ENCODE data around the gene F12.

Gene F12

DNA sequence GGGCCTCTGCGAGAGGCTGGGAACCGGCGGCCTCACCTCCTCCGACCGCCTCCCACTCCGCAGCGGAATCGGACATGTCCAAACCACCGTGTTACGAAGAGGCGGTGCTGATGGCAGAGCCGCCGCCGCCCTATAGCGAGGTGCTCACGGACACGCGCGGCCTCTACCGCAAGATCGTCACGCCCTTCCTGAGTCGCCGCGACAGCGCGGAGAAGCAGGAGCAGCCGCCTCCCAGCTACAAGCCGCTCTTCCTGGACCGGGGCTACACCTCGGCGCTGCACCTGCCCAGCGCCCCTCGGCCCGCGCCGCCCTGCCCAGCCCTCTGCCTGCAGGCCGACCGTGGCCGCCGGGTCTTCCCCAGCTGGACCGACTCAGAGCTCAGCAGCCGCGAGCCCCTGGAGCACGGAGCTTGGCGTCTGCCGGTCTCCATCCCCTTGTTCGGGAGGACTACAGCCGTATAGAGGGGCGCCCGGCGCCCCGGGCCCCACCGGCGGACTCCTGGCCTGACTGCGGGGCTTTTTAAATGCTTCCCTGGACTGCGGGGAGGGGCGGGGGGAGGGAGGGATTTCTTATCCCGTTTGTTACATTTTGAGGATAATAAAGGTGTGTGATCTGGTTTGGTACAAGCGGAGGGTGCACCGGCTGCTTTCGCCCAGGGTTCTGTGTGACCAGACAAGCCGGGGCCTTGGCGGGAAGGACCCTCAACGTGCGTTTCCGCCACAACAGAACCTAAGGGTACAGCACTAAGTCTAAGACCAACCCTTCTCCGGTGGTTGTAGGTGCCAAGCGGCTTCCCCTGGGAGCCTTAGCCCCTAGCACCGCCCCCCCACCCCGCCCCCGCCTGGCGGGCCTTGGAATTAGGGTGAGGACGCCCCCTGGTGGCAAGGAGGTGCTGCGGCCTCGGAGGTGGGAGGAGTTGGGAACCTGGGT is 46.6 kb upstream of the F12 start:
- peaks cover 20% of the 10 kb centered on the region for H3K36me3 ChIP-seq
- peak; percentile 89 for DNase-seq
- peak overlapping the region; percentile 80 for H3K27ac ChIP-seq
- no peaks in the 10 kb centered on the region for H3K9me3 ChIP-seq (ENCODE audit: severe bottlenecking)
- TF ChIP-seq, protein P1, sequence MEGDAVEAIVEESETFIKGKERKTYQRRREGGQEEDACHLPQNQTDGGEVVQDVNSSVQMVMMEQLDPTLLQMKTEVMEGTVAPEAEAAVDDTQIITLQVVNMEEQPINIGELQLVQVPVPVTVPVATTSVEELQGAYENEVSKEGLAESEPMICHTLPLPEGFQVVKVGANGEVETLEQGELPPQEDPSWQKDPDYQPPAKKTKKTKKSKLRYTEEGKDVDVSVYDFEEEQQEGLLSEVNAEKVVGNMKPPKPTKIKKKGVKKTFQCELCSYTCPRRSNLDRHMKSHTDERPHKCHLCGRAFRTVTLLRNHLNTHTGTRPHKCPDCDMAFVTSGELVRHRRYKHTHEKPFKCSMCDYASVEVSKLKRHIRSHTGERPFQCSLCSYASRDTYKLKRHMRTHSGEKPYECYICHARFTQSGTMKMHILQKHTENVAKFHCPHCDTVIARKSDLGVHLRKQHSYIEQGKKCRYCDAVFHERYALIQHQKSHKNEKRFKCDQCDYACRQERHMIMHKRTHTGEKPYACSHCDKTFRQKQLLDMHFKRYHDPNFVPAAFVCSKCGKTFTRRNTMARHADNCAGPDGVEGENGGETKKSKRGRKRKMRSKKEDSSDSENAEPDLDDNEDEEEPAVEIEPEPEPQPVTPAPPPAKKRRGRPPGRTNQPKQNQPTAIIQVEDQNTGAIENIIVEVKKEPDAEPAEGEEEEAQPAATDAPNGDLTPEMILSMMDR (IDR thresholded peaks at IDR 0.05; ENCODE audit: low read depth, low read length) = peak; percentile 68
- H3K4me3 ChIP-seq (ENCODE audit: low read depth, low read length) = peak overlapping the region; percentile 52
- no peaks in the 10 kb centered on the region for H3K27me3 ChIP-seq (ENCODE audit: insufficient read depth, low read depth, severe bottlenecking)

DNA sequence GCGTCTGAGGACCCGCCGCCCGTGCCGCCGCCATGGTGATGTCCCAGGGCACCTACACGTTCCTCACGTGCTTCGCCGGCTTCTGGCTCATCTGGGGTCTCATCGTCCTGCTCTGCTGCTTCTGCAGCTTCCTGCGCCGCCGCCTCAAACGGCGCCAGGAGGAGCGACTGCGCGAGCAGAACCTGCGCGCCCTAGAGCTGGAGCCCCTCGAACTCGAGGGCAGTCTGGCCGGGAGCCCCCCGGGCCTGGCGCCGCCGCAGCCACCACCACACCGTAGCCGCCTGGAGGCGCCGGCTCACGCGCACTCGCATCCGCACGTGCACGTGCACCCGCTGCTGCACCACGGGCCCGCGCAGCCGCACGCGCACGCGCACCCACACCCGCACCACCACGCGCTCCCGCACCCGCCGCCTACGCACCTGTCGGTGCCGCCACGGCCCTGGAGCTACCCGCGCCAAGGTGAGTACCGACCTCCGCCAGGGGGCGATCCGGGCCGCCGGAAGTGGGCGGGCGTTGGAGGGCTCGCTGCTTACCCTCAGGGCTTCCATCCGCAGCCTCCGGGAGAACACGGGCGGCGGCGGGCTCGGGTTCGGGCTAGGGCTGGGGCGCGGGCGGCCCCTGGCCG is 45.8 kb upstream of the F12 start:
- Histone ChIP-seq H3K27ac (peak overlapping the region; percentile 80), H3K36me3 (peaks cover 20% of the 10 kb centered on the region), H3K27me3 (ENCODE audit: insufficient read depth, low read depth, severe bottlenecking) (no peaks in the 10 kb centered on the region), H3K4me3 (ENCODE audit: low read depth, low read length) (peak overlapping the region; percentile 52), H3K9me3 (ENCODE audit: severe bottlenecking) (no peaks in the 10 kb centered on the region)
- TF ChIP-seq, protein P1 (IDR thresholded peaks at IDR 0.05; ENCODE audit: low read depth, low read length) = peak; percentile 56
- DNase-seq = peak; percentile 81

DNA sequence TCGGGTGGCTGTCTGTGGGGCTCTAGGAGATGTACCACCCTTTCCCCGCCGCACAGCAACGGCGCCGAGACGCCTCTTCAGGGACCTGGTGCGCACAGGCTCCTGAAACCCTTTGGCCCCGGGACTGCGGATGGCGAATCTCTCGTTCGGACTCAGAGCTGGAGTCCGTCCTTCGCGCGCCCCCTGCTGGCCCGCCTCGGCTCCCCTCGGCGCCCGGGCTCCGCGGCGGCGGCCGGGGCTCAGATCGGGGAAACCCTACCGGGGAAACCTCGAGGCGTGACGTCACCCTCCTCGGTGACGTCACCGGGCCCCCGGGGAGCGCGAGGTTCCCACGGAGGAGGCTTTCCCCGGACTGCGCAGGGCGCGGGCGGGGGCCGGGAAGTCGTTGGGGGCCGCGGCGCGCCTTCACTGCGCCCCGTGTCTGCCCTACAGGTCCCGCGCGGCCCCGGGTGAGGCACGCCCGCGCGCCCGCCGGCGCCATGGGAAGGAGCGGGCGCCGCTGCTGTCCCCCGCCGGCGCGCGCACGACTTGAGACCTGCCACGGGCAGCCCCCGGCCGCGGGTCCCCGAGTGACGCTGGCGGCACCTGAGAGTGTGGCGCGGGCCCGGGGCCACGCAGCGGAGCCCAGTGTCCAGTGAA is 45.2 kb upstream of the F12 start:
- peak; percentile 83 for DNase-seq
- H3K27me3 ChIP-seq (ENCODE audit: insufficient read depth, low read depth, severe bottlenecking) = no peaks in the 10 kb centered on the region
- TF ChIP-seq, protein P1 (IDR thresholded peaks at IDR 0.05; ENCODE audit: low read depth, low read length) = peak; percentile 71
- no peaks in the 10 kb centered on the region for H3K9me3 ChIP-seq (ENCODE audit: severe bottlenecking)
- H3K36me3 ChIP-seq = peaks cover 20% of the 10 kb centered on the region
- H3K4me3 ChIP-seq (ENCODE audit: low read depth, low read length) = peak overlapping the region; percentile 52
- H3K27ac ChIP-seq = peak overlapping the region; percentile 80

DNA sequence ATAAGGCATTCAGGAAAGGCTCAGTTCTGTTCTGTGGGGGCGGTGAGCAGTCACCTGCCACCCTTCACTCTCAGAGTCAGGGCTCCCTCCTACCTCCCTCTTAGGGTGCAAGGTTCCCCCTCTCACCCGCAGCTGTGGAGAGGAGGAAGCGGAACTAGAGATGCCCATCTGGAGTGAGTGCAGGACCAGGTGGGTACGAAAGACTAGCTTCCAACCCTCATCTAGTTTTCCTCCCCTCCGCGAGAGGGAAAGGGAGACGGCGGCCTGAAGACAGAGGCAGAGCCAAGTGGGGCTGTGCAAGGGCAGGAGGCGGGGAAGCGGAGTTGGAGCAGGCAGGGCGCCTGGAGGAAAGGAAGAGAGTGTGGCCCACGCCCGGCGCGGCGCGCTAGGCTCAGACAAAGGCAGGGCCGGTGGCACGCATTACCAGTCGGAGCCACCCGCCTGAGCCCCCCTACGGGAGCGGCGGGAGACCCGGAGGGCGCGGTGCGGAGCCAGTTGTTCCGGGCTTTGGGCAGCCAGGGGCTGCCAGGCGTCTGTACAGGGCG is 44.6 kb upstream of the F12 start:
- H3K27ac ChIP-seq = peak overlapping the region; percentile 80
- peak overlapping the region; percentile 52 for H3K4me3 ChIP-seq (ENCODE audit: low read depth, low read length)
- H3K36me3 ChIP-seq = peaks cover 18% of the 10 kb centered on the region
- TF ChIP-seq, protein P1 (IDR thresholded peaks at IDR 0.05; ENCODE audit: low read depth, low read length) = no peak
- no peaks in the 10 kb centered on the region for H3K27me3 ChIP-seq (ENCODE audit: insufficient read depth, low read depth, severe bottlenecking)
- no peak for DNase-seq
- no peaks in the 10 kb centered on the region for H3K9me3 ChIP-seq (ENCODE audit: severe bottlenecking)

DNA sequence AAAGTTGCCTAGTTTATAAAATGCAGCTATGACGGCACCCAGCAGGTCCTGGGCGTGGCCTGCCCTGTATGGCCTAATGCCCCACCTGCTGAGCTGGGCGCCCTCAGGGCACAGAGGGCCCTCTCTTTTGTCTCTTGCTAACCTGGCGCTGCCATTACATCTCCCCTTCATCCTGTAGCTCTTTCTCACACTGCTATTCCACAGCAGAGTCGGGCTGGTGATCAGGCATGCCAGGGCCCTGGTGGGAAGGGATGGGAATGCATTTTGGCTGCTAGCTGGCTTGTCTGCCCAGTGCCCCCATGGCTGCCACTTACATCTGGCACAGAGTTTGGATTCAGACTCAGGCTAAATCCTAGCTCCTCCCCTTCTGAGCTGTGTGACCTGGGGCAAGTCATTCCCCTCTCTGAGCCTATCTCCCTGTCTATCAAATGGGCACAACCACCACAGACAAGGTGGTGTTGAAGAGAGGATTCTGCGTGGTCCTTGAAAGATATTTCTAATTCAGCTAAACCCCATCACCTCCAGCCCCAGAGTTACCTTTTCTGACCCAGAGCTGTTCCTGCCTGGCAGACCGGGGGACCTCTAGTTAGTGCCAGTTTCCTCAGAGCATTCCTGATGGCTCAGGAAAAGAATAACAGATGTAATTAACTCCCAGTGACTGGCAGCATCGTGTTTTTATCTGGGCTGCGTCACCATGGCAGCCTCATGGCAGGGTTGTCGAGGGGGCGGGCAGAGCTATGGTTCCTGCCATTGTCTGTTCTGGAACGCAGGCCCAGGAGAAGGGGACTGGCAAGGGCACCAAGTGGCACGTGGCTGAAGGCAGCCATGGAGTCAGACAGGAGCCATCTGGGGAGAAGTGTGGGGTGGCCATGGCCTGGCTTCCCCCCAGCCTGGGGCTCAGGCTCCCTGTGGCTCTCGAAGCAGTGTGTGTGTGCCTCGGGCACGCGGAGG is 43.6 kb upstream of the F12 start:
- Histone ChIP-seq H3K9me3 (ENCODE audit: severe bottlenecking) (no peaks in the 10 kb centered on the region), H3K36me3 (peaks cover 9% of the 10 kb centered on the region), H3K4me3 (ENCODE audit: low read depth, low read length) (no peak overlapping the region), H3K27ac (no peak overlapping the region), H3K27me3 (ENCODE audit: insufficient read depth, low read depth, severe bottlenecking) (no peaks in the 10 kb centered on the region)
- TF ChIP-seq, protein P1 (IDR thresholded peaks at IDR 0.05; ENCODE audit: low read depth, low read length) = no peak
- no peak for DNase-seq
